Measurements from ENCODE around the gene C4orf46.

The C4orf46 gene

DNA sequence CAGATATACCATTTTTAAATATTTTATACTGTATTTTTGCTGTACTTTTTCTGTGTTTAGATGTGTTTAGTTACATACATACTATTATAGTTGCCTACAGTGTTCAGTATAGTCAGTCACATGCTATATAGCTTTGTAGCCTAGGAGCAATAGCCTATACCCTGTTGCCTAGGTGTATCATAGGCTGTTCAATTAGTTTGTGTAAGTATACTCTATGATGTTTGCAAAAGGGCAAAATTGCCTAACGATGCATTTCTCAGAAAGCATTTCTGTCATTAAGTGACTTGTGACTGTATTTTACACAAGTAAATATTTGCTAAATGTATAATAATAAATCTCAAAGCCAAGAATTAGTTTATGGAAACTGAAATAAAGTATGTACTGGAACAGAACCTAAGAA lies 9.9 kb upstream of the C4orf46 start:
- Histone ChIP-seq H3K9me3 (ENCODE audit: insufficient read depth, low read length) (no peaks in the 10 kb centered on the region), H3K9ac (ENCODE audit: insufficient read length, low read depth) (no peak overlapping the region), H3K36me3 (ENCODE audit: insufficient read depth, insufficient read length, low read length) (no peaks in the 10 kb centered on the region), H3K4me3 (ENCODE audit: insufficient read length, low read depth) (no peak overlapping the region), H3K4me1 (ENCODE audit: insufficient read depth, insufficient read length) (no peaks in the 10 kb centered on the region), H3K27me3 (ENCODE audit: insufficient read depth, insufficient read length) (no peaks in the 10 kb centered on the region)
- DNase-seq (ENCODE audit: low read depth, low spot score), result no peak
- TF ChIP-seq SUZ12 (IDR thresholded peaks at IDR 0.05; ENCODE audit: extremely low read depth, insufficient read depth, insufficient read length), result no peak
- no peak for TF ChIP-seq YY1 (IDR thresholded peaks at IDR 0.05; ENCODE audit: insufficient read depth, insufficient read length)
- TF ChIP-seq ZNF274 (IDR thresholded peaks at IDR 0.05; ENCODE audit: low read depth, low read length), result no peak

DNA sequence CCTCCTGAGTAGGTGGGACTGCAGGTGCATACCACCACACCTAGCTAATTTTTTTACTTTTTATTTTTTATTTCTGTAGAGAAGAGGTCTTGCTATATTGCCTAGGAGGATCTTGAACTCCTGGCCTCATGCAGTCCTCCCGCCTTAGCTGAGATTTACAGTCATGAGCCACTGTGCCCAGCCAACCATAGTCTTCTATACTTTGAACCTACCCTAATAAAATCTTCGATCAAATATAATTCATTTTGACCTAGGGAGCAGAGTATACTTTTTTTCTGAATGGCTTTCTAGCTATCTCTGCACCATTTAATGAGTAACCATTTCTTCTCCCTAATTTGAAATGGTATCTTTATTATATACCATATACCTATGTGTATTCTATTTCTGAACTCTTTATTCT lies 7.1 kb upstream of the C4orf46 start:
- Histone ChIP-seq H3K27me3 (ENCODE audit: insufficient read depth, insufficient read length) (no peaks in the 10 kb centered on the region), H3K9ac (ENCODE audit: insufficient read length, low read depth) (no peak overlapping the region), H3K4me3 (ENCODE audit: insufficient read length, low read depth) (no peak overlapping the region), H3K9me3 (ENCODE audit: insufficient read depth, low read length) (no peaks in the 10 kb centered on the region), H3K36me3 (ENCODE audit: insufficient read depth, insufficient read length, low read length) (no peaks in the 10 kb centered on the region), H3K4me1 (ENCODE audit: insufficient read depth, insufficient read length) (no peaks in the 10 kb centered on the region)
- TF ChIP-seq SUZ12 (IDR thresholded peaks at IDR 0.05; ENCODE audit: extremely low read depth, insufficient read depth, insufficient read length), result no peak
- TF ChIP-seq YY1 (IDR thresholded peaks at IDR 0.05; ENCODE audit: insufficient read depth, insufficient read length), result no peak
- no peak for TF ChIP-seq ZNF274 (IDR thresholded peaks at IDR 0.05; ENCODE audit: low read depth, low read length)
- no peak for DNase-seq (ENCODE audit: low read depth, low spot score)

DNA sequence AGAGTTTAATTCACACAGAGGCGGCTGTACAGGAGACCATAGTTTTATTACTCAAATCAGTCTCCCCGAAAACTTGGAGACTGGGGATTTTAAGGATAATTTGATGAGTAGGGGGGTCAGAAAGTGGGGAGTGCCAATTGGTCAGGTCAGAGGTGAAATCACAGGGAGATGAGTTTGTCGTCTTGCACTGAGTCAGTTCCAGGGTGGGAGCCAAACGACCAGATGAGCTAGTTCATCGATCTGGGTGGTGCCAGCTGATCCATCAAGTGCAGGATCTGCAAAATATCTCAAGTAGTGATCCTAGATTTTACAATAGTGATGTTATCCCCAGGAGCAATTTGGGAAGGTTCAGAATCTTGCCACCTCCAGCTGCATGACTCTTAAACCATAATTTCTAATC lies 4.4 kb upstream of the C4orf46 start:
- no peak for TF ChIP-seq YY1 (IDR thresholded peaks at IDR 0.05; ENCODE audit: insufficient read depth, insufficient read length)
- TF ChIP-seq SUZ12 (IDR thresholded peaks at IDR 0.05; ENCODE audit: extremely low read depth, insufficient read depth, insufficient read length), result no peak
- TF ChIP-seq ZNF274 (IDR thresholded peaks at IDR 0.05; ENCODE audit: low read depth, low read length), result no peak
- Histone ChIP-seq H3K9ac (ENCODE audit: insufficient read length, low read depth) (no peak overlapping the region), H3K36me3 (ENCODE audit: insufficient read depth, insufficient read length, low read length) (no peaks in the 10 kb centered on the region), H3K9me3 (ENCODE audit: insufficient read depth, low read length) (no peaks in the 10 kb centered on the region), H3K4me3 (ENCODE audit: insufficient read length, low read depth) (no peak overlapping the region), H3K4me1 (ENCODE audit: insufficient read depth, insufficient read length) (no peaks in the 10 kb centered on the region), H3K27me3 (ENCODE audit: insufficient read depth, insufficient read length) (no peaks in the 10 kb centered on the region)
- no peak for DNase-seq (ENCODE audit: low read depth, low spot score)

DNA sequence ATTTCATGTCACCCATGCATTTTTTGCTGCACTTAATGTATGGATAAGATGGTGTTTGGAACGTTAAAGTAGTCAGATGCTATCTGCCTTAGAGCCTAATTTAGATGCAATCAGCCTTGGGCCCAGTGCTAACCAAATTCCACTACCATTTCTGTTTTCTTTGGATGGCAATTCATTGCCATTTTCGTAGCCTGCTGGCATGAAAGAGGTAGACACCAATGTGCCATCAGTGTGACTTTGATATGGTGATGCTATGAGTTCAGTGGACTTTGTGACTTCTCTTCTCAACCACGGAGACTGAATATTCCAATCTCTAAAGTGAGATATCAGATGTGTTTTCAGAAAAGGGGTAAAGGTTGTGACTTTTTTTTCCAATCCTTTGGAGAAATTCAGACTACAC lies 1.9 kb upstream of the C4orf46 start:
- peaks cover 7% of the 10 kb centered on the region for H3K36me3 ChIP-seq (ENCODE audit: insufficient read depth, insufficient read length, low read length)
- no peak for DNase-seq (ENCODE audit: low read depth, low spot score)
- TF ChIP-seq SUZ12 (IDR thresholded peaks at IDR 0.05; ENCODE audit: extremely low read depth, insufficient read depth, insufficient read length) (no peak), ZNF274 (IDR thresholded peaks at IDR 0.05; ENCODE audit: low read depth, low read length) (no peak), YY1 (IDR thresholded peaks at IDR 0.05; ENCODE audit: insufficient read depth, insufficient read length) (no peak)
- H3K9me3 ChIP-seq (ENCODE audit: insufficient read depth, low read length), result no peaks in the 10 kb centered on the region
- H3K27me3 ChIP-seq (ENCODE audit: insufficient read depth, insufficient read length), result no peaks in the 10 kb centered on the region
- H3K4me1 ChIP-seq (ENCODE audit: insufficient read depth, insufficient read length), result no peaks in the 10 kb centered on the region
- no peak overlapping the region for H3K9ac ChIP-seq (ENCODE audit: insufficient read length, low read depth)
- H3K4me3 ChIP-seq (ENCODE audit: insufficient read length, low read depth), result no peak overlapping the region

DNA sequence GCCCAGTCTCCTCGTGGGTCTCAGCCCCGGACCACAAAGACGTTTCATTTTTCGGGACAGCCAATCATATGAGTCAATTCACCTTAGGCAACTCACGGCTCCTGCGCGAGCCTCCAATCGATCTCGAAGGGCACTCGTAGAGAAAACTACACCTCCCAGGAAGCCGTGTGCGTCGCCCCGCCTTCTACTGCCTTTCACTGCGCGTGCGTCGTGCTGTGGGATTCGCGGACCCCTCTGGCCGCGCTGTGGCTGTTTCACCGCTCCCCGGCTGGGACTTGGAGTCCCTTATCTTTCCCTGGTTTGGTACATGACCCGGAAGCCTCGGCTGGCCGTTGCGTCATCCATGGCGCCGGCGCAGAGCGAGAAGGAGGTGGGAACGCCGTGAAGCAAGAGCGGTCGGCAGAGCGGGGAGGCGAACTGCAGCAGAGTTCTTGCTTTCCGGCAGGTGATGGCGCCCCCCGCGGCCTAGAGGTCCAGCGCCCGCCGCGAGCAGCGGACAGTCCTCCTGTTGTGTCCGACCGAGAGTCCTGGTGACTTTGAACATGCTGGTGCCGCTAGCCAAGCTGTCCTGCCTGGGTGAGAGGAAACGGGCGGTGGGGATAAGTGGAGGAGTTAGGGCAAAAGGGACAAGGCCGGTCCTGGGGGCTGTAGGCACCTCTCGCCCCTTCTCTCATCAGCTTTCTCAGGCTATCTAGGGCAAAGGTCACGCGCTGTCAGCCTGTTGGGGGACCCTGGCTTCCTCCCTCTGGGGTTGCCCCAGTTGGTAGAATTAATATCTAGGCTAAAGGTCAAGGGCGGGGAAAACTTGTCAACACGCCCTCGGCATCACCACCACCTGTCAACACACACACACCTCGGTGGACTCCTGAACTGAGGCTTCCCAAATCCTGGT lies 474 bp upstream of the C4orf46 start, which contains the start of gene ETFDH:
TSS of gene ETFDH (plus strand) at position 382 of the 892 bp plus-strand sequence. CDS start at position 543, 161 bp downstream.
- Histone ChIP-seq H3K9me3 (ENCODE audit: insufficient read depth, low read length) (no peaks in the 10 kb centered on the region), H3K36me3 (ENCODE audit: insufficient read depth, insufficient read length, low read length) (peaks cover 7% of the 10 kb centered on the region), H3K9ac (ENCODE audit: insufficient read length, low read depth) (peak within 1 kb of the TSS; percentile 86), H3K4me3 (ENCODE audit: insufficient read length, low read depth) (peak within 1 kb of the TSS; percentile 81), H3K27me3 (ENCODE audit: insufficient read depth, insufficient read length) (no peaks in the 10 kb centered on the region), H3K4me1 (ENCODE audit: insufficient read depth, insufficient read length) (no peaks in the 10 kb centered on the region)
- peak; percentile 90 for DNase-seq (ENCODE audit: low read depth, low spot score)
- TF ChIP-seq ZNF274 (IDR thresholded peaks at IDR 0.05; ENCODE audit: low read depth, low read length) (no peak), SUZ12 (IDR thresholded peaks at IDR 0.05; ENCODE audit: extremely low read depth, insufficient read depth, insufficient read length) (no peak), YY1 (IDR thresholded peaks at IDR 0.05; ENCODE audit: insufficient read depth, insufficient read length) (no peak)

DNA sequence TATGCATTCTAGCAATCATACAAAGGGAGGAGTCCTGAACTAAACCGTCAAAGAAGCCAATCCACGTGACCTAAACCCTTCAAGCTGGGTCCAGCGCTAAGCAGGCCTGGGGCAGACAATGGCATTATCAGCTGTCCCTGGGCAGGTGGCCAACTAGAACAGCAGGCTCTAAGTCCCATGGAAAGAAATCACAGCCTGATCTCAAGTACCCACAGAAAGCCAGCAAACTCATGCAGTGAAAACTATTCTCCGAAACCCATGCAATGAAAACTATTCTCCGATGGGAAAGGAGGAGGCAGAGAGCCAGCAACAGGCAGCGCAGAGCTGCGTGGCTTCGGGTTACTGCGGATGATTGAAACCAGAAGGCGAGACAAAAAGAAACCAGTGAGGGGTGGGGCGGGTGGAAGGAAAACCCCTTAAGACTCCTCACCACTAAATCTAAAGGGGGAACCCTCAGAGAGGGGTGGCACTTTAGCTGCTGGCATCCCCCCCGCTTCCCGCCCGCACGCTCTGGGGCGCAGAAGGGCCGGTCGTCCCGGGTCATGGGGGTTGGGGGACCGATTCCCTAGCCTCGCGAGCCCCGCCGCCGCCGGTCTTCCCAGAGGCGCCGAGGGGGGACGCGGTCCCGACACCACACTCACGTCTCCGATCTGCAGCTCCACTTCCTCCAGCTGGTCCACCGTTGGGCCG lies 567 bp downstream of the C4orf46 start:
- Histone ChIP-seq H3K9ac (ENCODE audit: insufficient read length, low read depth) (peak overlapping the region; percentile 86), H3K36me3 (ENCODE audit: insufficient read depth, insufficient read length, low read length) (peaks cover 7% of the 10 kb centered on the region), H3K9me3 (ENCODE audit: insufficient read depth, low read length) (no peaks in the 10 kb centered on the region), H3K4me3 (ENCODE audit: insufficient read length, low read depth) (peak overlapping the region; percentile 81), H3K4me1 (ENCODE audit: insufficient read depth, insufficient read length) (no peaks in the 10 kb centered on the region), H3K27me3 (ENCODE audit: insufficient read depth, insufficient read length) (no peaks in the 10 kb centered on the region)
- TF ChIP-seq SUZ12 (IDR thresholded peaks at IDR 0.05; ENCODE audit: extremely low read depth, insufficient read depth, insufficient read length) (no peak), YY1 (IDR thresholded peaks at IDR 0.05; ENCODE audit: insufficient read depth, insufficient read length) (no peak), ZNF274 (IDR thresholded peaks at IDR 0.05; ENCODE audit: low read depth, low read length) (no peak)
- DNase-seq (ENCODE audit: low read depth, low spot score), result no peak

DNA sequence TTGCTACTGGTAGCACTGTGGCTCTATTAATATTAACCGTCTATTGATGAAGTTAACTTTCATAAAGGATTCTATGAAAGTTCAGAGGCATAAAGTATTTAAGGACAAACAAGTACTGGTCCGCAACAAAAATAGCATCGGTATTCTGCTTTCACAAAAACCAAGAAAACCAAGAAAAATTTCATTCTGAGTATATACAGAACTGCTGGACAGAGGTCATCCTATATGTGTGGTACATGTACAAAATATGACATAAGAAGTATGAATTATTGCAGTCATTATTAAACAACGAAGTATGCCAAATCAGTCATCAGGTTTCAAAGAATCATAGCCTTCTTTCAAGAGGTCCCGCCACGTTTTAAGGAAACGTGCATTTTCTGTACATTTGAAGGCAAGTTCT lies 2.4 kb downstream of the C4orf46 start:
- Histone ChIP-seq H3K4me1 (ENCODE audit: insufficient read depth, insufficient read length) (no peaks in the 10 kb centered on the region), H3K9me3 (ENCODE audit: insufficient read depth, low read length) (no peaks in the 10 kb centered on the region; the same call in 1 of the 2 replicates), H3K36me3 (ENCODE audit: insufficient read depth, insufficient read length, low read length) (peaks cover 7% of the 10 kb centered on the region), H3K27me3 (ENCODE audit: insufficient read depth, insufficient read length) (no peaks in the 10 kb centered on the region), H3K9ac (ENCODE audit: insufficient read length, low read depth) (no peak overlapping the region), H3K4me3 (ENCODE audit: insufficient read length, low read depth) (no peak overlapping the region)
- TF ChIP-seq SUZ12 (IDR thresholded peaks at IDR 0.05; ENCODE audit: extremely low read depth, insufficient read depth, insufficient read length) (no peak), ZNF274 (IDR thresholded peaks at IDR 0.05; ENCODE audit: low read depth, low read length) (no peak), YY1 (IDR thresholded peaks at IDR 0.05; ENCODE audit: insufficient read depth, insufficient read length) (no peak)
- no peak for DNase-seq (ENCODE audit: low read depth, low spot score)
